Stimulated activated CD4-positive, alpha-beta T cell treated with anti-CD3 and anti-CD28 coated beads, TNF-alpha, amount 100 ng/mL, for 24 hours (primary cell): ENCODE data around the gene PDGFRA.
A peak's percentile ranks its signal among the peaks of the same experiment; 100 is the strongest.
"Not testable (repeated sequence)": the region's sequence is repeated elsewhere in the genome, so short reads cannot be mapped to it uniquely, and the experiment has no call there.

ENCODE experiments used
- DNase-seq, 3 experiments: peaks; one replicate each; pipeline ENCODE4 v3.0.0-alpha.2; 2020; ENCODE audit warnings: low read depth in 3 of 3

PDGFRA gene

DNA sequence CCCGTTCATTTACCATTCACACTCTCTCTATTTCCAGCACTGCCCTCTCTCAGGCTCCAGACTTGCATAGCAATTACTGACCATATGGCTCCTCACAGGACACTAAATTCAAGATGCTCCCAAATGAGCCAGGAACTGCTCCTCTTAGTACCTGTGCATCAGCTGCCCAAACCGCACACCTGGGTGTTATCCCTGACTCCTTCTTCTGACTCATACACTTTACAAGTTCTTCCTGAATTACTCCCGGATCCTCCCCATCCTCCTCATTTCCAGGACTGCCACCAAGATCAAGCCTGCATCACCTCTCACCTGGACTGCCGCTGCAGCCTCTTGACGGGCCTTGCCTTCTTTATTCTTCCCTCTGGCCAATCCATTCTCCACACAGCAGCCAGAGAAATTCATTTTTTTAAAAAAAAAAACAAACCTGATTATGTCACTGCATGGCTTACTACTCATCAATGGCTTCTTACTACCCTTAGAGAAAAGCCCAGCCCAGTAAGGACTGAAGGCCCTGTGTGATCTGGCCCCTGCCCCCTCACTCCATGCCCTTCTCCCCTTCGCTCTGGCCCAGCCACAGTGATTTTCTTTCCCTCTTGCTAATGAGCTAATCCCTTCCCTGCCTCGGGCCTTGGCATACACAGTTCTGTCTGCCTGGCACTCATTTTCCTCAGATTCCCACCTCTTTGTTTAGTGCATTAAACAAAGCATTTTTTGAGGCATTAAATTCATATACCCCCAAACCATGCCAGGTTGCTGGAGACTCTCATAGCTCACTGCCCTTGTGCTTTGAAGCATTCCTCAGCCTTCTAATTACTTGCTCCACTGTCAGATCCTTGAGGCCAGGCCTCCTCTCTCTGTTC lies 92.0 kb downstream of the PDGFRA start:
- no peak for DNase-seq

DNA sequence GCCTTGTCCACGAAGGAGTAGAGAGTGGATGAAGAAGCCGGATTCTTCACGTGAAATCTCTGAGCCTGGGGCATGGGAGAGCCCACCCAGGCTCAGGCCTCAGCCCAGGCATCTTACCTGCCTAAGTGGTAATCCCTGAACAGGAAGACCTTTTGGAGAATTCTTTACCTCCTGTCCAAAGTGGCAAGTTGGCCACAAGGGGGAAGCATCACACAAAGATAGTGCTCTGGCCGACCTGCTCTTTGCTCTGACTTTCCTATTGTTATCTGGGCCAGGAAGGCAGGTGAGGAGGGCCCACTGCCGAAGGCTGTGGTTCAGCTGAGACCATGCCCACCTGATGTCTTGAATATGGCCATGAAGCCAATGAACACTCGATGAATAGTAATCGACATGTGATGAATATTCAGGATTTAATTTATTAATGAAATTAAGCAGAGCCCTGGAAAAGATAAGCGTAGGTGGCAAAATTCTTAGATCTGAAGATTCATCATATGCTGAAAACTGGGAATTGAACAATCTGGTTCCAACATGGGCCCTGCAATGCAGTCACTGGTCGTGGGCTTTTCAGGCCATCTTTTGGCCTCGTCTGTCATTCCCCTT lies 93.8 kb downstream of the PDGFRA start:
- peak in 1 of 3 experiments; percentile 37 for DNase-seq

DNA sequence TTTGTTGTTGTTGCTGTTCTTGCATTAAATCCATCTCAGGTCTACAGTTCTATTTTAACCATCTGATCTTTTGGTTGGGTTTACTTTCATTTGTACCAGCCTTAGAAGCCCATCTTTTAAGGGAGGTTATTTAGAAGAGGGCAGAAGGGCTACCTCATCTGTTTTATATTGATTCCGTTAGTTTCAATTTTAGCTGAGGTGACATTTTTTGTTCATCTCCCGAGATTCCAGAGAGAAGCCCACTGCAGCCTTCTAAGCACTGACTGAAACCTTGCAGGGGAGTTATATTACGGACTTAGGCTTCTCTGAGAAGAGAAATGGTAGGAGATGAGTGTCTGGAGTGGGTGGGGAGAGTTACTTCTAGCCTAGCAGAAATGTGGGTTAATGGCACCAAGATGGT lies 101.8 kb downstream of the PDGFRA start:
- no peak for DNase-seq

DNA sequence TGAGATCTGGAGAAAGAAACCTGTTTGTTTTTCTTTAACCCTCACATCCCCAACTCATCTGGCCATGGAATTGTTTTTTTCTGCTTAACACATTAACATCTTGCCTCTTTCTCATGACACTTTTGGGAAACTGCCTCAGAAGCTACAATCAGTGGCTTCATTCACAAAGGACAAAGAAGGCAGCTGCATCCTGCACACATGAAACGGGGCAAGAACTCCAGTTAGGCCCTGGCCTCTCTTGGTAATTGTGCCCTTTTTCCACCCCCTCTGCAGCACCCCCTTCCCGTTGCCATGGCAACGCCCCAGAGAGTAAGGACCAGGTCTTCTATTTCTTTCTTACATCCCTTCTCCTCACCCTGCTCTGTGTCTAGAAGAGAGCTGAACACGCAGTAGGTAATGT lies 103.4 kb downstream of the PDGFRA start:
- no peak for DNase-seq

DNA sequence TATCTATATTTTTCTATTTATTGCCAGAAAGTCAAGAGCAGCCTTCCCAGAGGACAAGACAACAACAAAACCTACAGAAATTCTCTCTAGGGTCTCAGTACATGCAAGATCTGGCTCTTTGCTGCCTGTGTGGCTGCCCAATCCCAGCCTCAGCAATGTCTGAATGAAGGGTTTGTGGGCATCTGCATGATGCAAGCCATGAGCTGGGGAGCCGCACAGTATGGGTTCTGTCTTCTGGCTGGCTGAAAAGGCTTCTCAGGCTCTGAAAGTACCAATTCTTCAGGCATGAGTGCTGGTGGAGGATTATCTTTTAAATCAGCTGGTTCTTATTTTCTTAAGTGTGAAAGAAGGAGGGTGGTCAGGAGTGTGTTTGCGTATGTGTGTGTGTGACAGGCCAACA lies 104.6 kb downstream of the PDGFRA start:
- DNase-seq = no peak

DNA sequence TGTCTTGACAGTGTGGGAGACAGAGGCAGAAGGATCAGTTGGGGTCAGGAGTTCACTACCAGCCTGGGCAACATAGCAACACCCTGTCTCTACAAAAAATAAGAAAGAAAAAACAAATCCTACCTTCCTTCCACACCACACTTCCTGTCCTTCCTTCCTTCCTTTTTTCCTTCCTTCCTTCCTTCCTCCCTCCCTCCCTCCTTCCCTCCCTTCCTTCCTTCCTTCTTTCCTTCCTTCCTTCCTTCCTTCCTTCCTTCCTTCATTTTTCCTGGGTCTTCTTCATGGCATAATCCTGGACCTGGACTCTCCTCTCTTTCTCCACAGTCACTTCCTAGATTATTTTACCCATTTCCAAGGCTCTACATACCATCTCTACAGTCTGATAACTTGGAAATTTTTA lies 105.7 kb downstream of the PDGFRA start:
- not testable (repeated sequence) for DNase-seq

DNA sequence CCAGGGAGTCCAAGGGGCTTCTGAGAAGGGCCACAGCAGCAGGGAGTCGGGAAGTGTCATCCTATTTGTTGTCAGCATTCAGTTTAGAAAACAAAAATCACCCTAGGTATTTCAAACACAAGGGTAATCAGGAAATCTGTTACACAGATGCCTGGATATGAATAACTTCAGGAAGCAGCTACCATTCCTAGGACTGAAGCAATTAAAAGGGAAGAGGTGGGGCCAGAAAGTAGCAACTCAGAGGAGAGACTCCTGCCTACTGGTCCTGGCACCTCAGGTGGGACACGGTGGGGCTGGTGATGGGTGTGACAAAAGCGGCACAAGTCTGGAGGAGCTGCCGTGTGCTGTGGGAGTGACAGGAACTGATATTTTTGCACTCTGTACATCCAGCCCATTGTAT lies 107.9 kb downstream of the PDGFRA start:
- DNase-seq = no peak

DNA sequence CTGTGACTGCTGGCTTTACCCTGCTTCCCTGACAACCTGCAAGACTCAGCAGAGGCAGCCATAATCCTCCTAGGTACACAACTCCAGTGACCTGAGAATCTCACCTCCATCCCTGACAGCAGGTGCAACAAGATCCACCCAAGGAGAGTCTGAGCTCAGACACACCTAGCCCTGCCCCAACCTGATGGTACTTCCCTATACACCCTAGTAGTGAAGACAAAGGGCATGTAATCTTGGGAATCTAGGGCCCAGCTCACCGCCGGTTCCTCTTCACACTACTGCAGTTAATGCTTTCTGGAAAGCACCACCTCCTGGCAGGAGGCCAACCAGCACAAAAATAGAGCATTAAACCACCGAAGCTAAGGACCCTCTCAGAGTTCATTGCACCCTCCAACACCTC lies 113.0 kb downstream of the PDGFRA start:
- DNase-seq = not testable (repeated sequence)
